H9 (cell line): ENCODE data around the gene RUBCN. TPM values are rescaled to one million over a fixed set of nuclear protein-coding genes. Genes with fewer than 3 reads are reported as not detected.

Experiments used
- DNase-seq: peaks from one replicate; pipeline ENCODE4 v3.0.0-alpha.2; 2017
- H2AFZ ChIP-seq: one replicate; pipeline ENCODE4 v1.6.1; 2013; ENCODE audit warnings: mild to moderate bottlenecking, low read length, control low read depth, moderate library complexity
- H2AK5ac ChIP-seq: 2 replicates; pipeline ENCODE4 v1.6.1; 2013; ENCODE audit warnings: low read length, control low read depth, mixed read lengths; ENCODE audit not compliant: insufficient read length
- H2BK120ac ChIP-seq: one replicate; pipeline ENCODE4 v1.6.1; 2013; ENCODE audit warnings: low read depth, mild to moderate bottlenecking, low read length, control low read depth, inconsistent platforms; ENCODE audit not compliant: poor library complexity, severe bottlenecking
- H2BK12ac ChIP-seq: 2 replicates; pipeline ENCODE4 v1.6.1; 2013; ENCODE audit warnings: low read length, control low read depth, mixed read lengths, low read depth; ENCODE audit not compliant: insufficient read length
- H2BK15ac ChIP-seq: 2 replicates; pipeline ENCODE4 v1.6.1; 2013; ENCODE audit warnings: low read depth, low read length, control low read depth
- H2BK20ac ChIP-seq: one replicate; pipeline ENCODE4 v1.6.1; 2013; ENCODE audit warnings: low read depth, mild to moderate bottlenecking, low read length, control low read depth, inconsistent platforms; ENCODE audit not compliant: poor library complexity, severe bottlenecking
- H2BK5ac ChIP-seq: 2 replicates; pipeline ENCODE4 v1.6.1; 2013; ENCODE audit warnings: low read length, control low read depth, mixed read lengths; ENCODE audit not compliant: insufficient read length
- H3K14ac ChIP-seq: 2 replicates; pipeline ENCODE4 v1.6.1; 2013; ENCODE audit warnings: low read length, control low read depth; ENCODE audit not compliant: insufficient read depth
- H3K18ac ChIP-seq: 2 replicates; pipeline ENCODE4 v1.6.1; 2013; ENCODE audit warnings: low read depth, mild to moderate bottlenecking, mixed read lengths, low read length, control low read depth; ENCODE audit not compliant: insufficient read length
- H3K23ac ChIP-seq: 2 replicates; pipeline ENCODE4 v1.6.1; 2013; ENCODE audit warnings: low read length, control low read depth, mixed read lengths, low read depth; ENCODE audit not compliant: insufficient read length
- H3K23me2 ChIP-seq: 2 replicates; pipeline ENCODE4 v1.6.1; 2013; ENCODE audit warnings: low read depth, mild to moderate bottlenecking, mixed read lengths, low read length, control low read depth; ENCODE audit not compliant: insufficient read length, poor library complexity, severe bottlenecking
- H3K27ac ChIP-seq: 2 replicates; pipeline ENCODE4 v1.5.1; 2013; ENCODE audit warnings: low read length, control low read depth, mixed read lengths, low read depth; ENCODE audit not compliant: insufficient read length
- H3K27me3 ChIP-seq: 2 replicates; pipeline ENCODE4 v1.6.1; 2013; ENCODE audit warnings: low read length, control low read depth, inconsistent platforms; ENCODE audit not compliant: insufficient read depth
- H3K4ac ChIP-seq: 2 replicates; pipeline ENCODE4 v1.6.1; 2013; ENCODE audit warnings: low read depth, mild to moderate bottlenecking, control low read depth, inconsistent platforms, low read length, moderate library complexity
- H3K4me1 ChIP-seq: 2 replicates; pipeline ENCODE4 v1.6.1; 2013; ENCODE audit warnings: low read length, control low read depth, inconsistent platforms; ENCODE audit not compliant: insufficient read depth
- H3K4me2 ChIP-seq: 2 replicates; pipeline ENCODE4 v1.6.1; 2013; ENCODE audit warnings: low read length, control low read depth, mixed read lengths; ENCODE audit not compliant: insufficient read length, insufficient read depth
- H3K56ac ChIP-seq: 2 replicates; pipeline ENCODE4 v1.6.1; 2013; ENCODE audit warnings: low read depth, mild to moderate bottlenecking, mixed read lengths, low read length, control low read depth; ENCODE audit not compliant: insufficient read length
- H3K79me1 ChIP-seq: 2 replicates; pipeline ENCODE4 v1.6.1; 2013; ENCODE audit warnings: low read depth, mild to moderate bottlenecking, moderate library complexity, low read length, control low read depth, inconsistent platforms; ENCODE audit not compliant: insufficient read depth, poor library complexity, severe bottlenecking
- H3K79me2 ChIP-seq: 2 replicates; pipeline ENCODE4 v1.6.1; 2013; ENCODE audit warnings: low read length, control low read depth, inconsistent platforms; ENCODE audit not compliant: insufficient read depth
- H3K9ac ChIP-seq: 2 replicates; pipeline ENCODE4 v1.6.1; 2013; ENCODE audit warnings: low read length, control low read depth, mixed read lengths; ENCODE audit not compliant: insufficient read length; ENCODE audit errors: extremely low read depth
- H3K9me3 ChIP-seq: one replicate; pipeline ENCODE4 v1.6.1; 2013; ENCODE audit warnings: low read depth, low read length, inconsistent platforms; ENCODE audit not compliant: control insufficient read depth
- H3T11ph ChIP-seq: one replicate; pipeline ENCODE4 v1.6.1; 2013; ENCODE audit warnings: mild to moderate bottlenecking, low read length, control low read depth, inconsistent platforms
- H4K20me1 ChIP-seq: one replicate; pipeline ENCODE4 v1.6.1; 2013; ENCODE audit not compliant: control insufficient read depth, insufficient read length, insufficient read depth
- H4K5ac ChIP-seq: 2 replicates; pipeline ENCODE4 v1.6.1; 2013; ENCODE audit warnings: low read depth, mild to moderate bottlenecking, mixed read lengths, low read length, control low read depth; ENCODE audit not compliant: insufficient read length
- H4K8ac ChIP-seq: replicated peaks from 2 replicates; pipeline ENCODE4 v1.6.1; 2013; ENCODE audit warnings: low read length, control low read depth, mixed read lengths, low read depth; ENCODE audit not compliant: insufficient read length
- H4K91ac ChIP-seq: 2 replicates; pipeline ENCODE4 v1.6.1; 2013; ENCODE audit warnings: low read depth, mild to moderate bottlenecking, moderate library complexity, mixed read lengths, low read length, control low read depth; ENCODE audit not compliant: insufficient read length
- H3K27ac Mint-ChIP-seq, 3 experiments: 2 replicates in 2 of 3; 3 replicates in 1 of 3; pipeline ENCODE4 v1.8.0; 2020 to 2021; ENCODE audit warnings: mixed read lengths in 3 of 3, mild to moderate bottlenecking in 1 of 3, moderate library complexity in 1 of 3
- H3K27me3 Mint-ChIP-seq: 2 replicates; pipeline ENCODE4 v1.8.0; 2021; ENCODE audit warnings: low read depth, mild to moderate bottlenecking, moderate library complexity, mixed read lengths
- H3K36me3 Mint-ChIP-seq, 3 experiments: 2 replicates in 2 of 3; 3 replicates in 1 of 3; pipeline ENCODE4 v1.8.0; 2020 to 2021; ENCODE audit warnings: low read depth in 3 of 3, mixed read lengths in 3 of 3; ENCODE audit not compliant: insufficient read depth in 1 of 3
- H3K4me1 Mint-ChIP-seq, 2 experiments: 2 replicates each; pipeline ENCODE4 v1.8.0; 2020; ENCODE audit warnings: mixed read lengths in 2 of 2
- H3K4me3 Mint-ChIP-seq, 2 experiments: 2 replicates in 1 of 2; 3 replicates in 1 of 2; pipeline ENCODE4 v1.8.0; 2020 to 2021; ENCODE audit warnings: mild to moderate bottlenecking in 2 of 2, mixed read lengths in 2 of 2, moderate library complexity in 1 of 2
- H3K9me3 Mint-ChIP-seq, 2 experiments: 2 replicates in 1 of 2; 3 replicates in 1 of 2; pipeline ENCODE4 v1.8.0; 2020; ENCODE audit warnings: mild to moderate bottlenecking in 2 of 2, mixed read lengths in 2 of 2, moderate library complexity in 1 of 2
- CTCF ChIP-seq: fragments of 200-600 bp; sonication (generic); conservative IDR thresholded peaks from 3 replicates; pipeline ENCODE4 v1.8.0; 2021; ENCODE audit warnings: antibody characterized with exemption, mild to moderate bottlenecking
- WGBS: extraction: QIAGEN DNeasy Blood & Tissue Kit; methylation state at CpG from one replicate; pipeline ENCODE4 v1.1.7; 2013; ENCODE audit warnings: missing lambda C conversion rate, low lambda C conversion rate, mixed read lengths; ENCODE audit not compliant: insufficient read length; ENCODE audit errors: extremely low coverage; 5-methylcytosine and 5-hydroxymethylcytosine counted together
- total RNA-seq: library from RNA; stranded (reverse); gene quantifications from 2 replicates; pipeline ENCODE4 v1.2.1, GENCODE V29; 2021

Gene RUBCN
- total RNA-seq, 1 experiment from 2014 or later = 17.7 TPM

DNA sequence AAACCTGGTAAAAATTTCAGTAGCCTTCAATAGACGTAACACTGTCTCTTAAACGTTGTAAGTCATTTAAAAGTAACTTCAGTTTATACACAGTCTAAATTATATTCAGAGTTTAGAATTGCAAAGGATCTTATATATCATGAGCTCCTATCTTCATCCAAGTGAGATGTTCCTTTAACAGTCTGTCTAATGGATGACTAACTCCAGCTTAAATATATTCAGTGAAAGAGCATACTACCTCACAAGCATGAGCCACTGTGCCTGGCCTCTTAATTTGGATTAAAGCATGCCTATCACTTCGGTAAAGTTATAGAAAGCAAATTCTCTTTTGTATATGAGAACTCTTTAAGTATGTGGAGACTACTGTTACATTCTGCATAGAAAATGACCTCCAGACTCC lies 20.0 kb upstream of the RUBCN start:
- H2BK12ac ChIP-seq = no peak overlapping the region
- no peak overlapping the region for H3K9ac ChIP-seq
- no peaks in the 10 kb centered on the region for H3K9me3 Mint-ChIP-seq
- H3K4me1 Mint-ChIP-seq = no peaks in the 10 kb centered on the region
- no peaks in the 10 kb centered on the region for H3K27me3 ChIP-seq
- peaks cover 0 to 2% (median 0%) of the 10 kb centered on the region in 3 experiments; a peak in 3 of 7 replicates for H3K36me3 Mint-ChIP-seq
- H2AK5ac ChIP-seq = no peak overlapping the region
- H2BK5ac ChIP-seq = no peak overlapping the region
- no peak overlapping the region for H3K27ac ChIP-seq
- no peaks in the 10 kb centered on the region for H4K20me1 ChIP-seq
- H4K8ac ChIP-seq = no peak overlapping the region
- H3K79me1 ChIP-seq = peaks cover 2% of the 10 kb centered on the region
- no peaks in the 10 kb centered on the region for H3K79me2 ChIP-seq
- no peak overlapping the region for H3K18ac ChIP-seq
- H2BK20ac ChIP-seq = no peak overlapping the region
- H3K56ac ChIP-seq = no peak overlapping the region
- TF ChIP-seq CTCF = no peak
- no peak overlapping the region for H3K27ac Mint-ChIP-seq
- no peak overlapping the region for H4K5ac ChIP-seq
- no peak for DNase-seq
- no peak overlapping the region for H3K4me3 Mint-ChIP-seq
- no peak overlapping the region for H2AFZ ChIP-seq
- H4K91ac ChIP-seq = no peak overlapping the region
- no peak overlapping the region for H3K4ac ChIP-seq
- no peak overlapping the region for H3K23ac ChIP-seq
- H2BK15ac ChIP-seq = no peak overlapping the region
- no peak overlapping the region for H3K14ac ChIP-seq
- H3K23me2 ChIP-seq = no peaks in the 10 kb centered on the region
- H3K4me1 ChIP-seq = no peaks in the 10 kb centered on the region
- no peaks in the 10 kb centered on the region for H3K9me3 ChIP-seq
- no CpG with 5 or more reads among the region's 3 CpGs for WGBS
- H2BK120ac ChIP-seq = no peak overlapping the region
- peaks cover 5% of the 10 kb centered on the region; the same call in 1 of the 2 replicates for H3K27me3 Mint-ChIP-seq
- H3K4me2 ChIP-seq = no peak overlapping the region
- no peak overlapping the region for H3T11ph ChIP-seq
